Iris pigment epithelial cell (primary cell): ENCODE data around the gene B3GNT2.
A peak's percentile ranks its signal among the peaks of the same experiment; 100 is the strongest.
"Not testable (repeated sequence)": the region's sequence is repeated elsewhere in the genome, so short reads cannot be mapped to it uniquely, and the experiment has no call there.

Source experiments
- DNase-seq: peaks from one replicate; pipeline ENCODE4 v3.0.0-alpha.2; 2011; ENCODE audit warnings: low read depth

Gene B3GNT2

GRCh38 chr2:62238236-62238635 lies 42.3 kb downstream of the B3GNT2 start:
- no peak for DNase-seq

GRCh38 chr2:62240546-62240945 lies 44.6 kb downstream of the B3GNT2 start:
- DNase-seq: no peak

GRCh38 chr2:62243983-62244382 lies 48.1 kb downstream of the B3GNT2 start:
- DNase-seq: no peak

GRCh38 chr2:62248226-62248625 lies 52.3 kb downstream of the B3GNT2 start:
- no peak for DNase-seq

GRCh38 chr2:62250239-62250638 lies 54.3 kb downstream of the B3GNT2 start:
- DNase-seq: no peak

GRCh38 chr2:62254424-62255266 lies 58.7 kb downstream of the B3GNT2 start:
- no peak for DNase-seq

- no peak for DNase-seq
Measured at GRCh38 chr2:62257466-62257865, 61.6 kb downstream of the B3GNT2 start.

GRCh38 chr2:62263076-62263715 lies 67.3 kb downstream of the B3GNT2 start:
- no peak for DNase-seq

- no peak for DNase-seq
Measured at GRCh38 chr2:62264186-62264585, 68.3 kb downstream of the B3GNT2 start.

GRCh38 chr2:62265106-62265505 lies 69.2 kb downstream of the B3GNT2 start:
- DNase-seq: no peak

GRCh38 chr2:62266433-62267038 lies 70.6 kb downstream of the B3GNT2 start:
- peak; percentile 78 for DNase-seq

GRCh38 chr2:62267696-62268095 lies 71.8 kb downstream of the B3GNT2 start:
- peak; percentile 12 for DNase-seq

- DNase-seq: not testable (repeated sequence)
Measured at GRCh38 chr2:62268681-62269188, 72.8 kb downstream of the B3GNT2 start.

- DNase-seq: peak; percentile 44
Measured at GRCh38 chr2:62270728-62271127, 74.8 kb downstream of the B3GNT2 start.
